Stimulated activated CD4-positive, alpha-beta T cell treated with anti-CD3 and anti-CD28 coated beads, Interleukin-1b, Interleukin-23, amount 100 ng/mL, for 24 hours (primary cell): ENCODE measurements around the gene TMEM151A.

ENCODE experiments used
- DNase-seq, 4 experiments: peaks; one replicate each; pipeline ENCODE4 v3.0.0-alpha.2; 2020; ENCODE audit warnings: low read depth in 4 of 4, low spot score in 1 of 4

Gene TMEM151A

DNA sequence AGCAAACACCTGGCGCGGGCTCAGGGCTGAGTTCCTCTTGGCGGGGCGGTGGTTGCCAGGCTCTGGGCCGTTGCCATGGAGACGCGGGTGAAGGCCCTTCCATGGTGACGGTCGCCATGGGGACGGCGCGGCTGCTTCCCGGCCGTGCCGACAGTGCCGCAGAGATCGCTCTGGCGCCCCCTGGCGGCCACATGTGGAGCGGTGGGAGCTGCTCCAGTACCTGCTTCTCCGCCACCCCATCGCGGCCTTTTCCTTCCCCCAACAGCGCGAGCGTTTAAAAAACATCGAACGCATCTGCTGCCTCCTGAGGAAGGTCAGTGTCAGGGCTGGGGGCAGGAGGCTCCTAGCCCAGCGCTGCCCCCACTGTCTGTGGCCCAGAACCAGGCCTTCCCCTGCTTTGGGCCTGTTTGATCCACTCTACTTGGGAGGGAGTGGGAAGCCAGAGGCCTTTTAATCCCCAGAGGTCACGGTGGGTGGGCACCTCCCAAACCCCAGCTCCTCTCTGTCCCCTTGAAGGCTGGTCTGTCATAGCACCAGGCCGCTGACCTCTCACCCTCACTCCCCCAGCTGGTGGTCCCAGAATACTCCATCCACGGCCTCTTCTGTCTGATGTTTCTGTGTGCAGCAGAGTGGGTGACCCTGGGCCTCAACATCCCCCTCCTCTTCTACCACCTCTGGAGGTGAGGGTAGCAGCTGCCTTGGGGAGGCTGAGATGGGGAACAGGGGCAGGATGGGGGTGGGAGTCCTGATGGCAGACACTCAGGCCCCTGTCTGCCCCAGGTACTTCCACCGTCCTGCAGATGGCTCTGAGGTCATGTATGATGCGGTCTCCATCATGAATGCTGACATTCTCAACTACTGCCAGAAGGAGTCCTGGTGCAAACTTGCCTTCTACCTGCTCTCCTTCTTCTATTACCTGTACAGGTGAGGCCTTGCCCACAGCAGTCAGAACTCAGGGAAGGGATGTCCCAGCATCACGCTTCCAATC lies 8.9 kb upstream of the TMEM151A start:
- DNase-seq, result peak; percentile 97 to 99 (median 98)

DNA sequence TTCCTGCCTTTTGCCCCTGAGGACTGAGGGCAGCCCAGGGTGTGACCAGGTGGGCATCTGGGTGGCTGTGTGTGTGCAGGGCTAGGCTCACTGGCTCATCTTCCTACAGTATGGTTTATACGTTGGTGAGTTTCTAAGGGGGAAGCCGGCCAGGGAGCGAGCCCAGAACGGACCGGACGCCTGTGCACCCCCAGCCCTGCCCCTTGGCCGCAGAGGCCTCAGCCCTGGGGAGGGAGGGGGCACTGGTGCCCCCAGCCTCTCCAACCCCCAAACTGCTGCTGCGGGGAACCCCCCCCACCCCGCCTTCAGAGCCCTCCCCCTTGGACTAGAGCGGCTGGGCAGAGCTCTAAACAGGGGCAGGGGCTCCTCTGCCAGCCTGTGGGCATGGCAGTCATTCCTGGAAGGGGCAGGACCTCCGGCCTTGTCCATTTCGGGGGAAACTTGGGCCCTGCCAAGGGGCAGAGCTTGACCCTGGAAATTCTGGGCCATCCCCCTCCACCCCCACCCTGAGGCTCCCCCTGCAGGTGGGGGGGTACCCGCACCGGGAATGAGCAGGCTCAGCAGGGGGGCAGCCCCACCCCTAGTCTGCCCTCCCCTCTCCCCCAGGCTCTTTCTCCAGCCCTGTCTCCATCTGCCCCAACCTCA lies 8.1 kb upstream of the TMEM151A start:
- no peak for DNase-seq

- no peak for DNase-seq
Observed at GRCh38 chr11:66284526-66285078, 7.1 kb upstream of the TMEM151A start.

DNA sequence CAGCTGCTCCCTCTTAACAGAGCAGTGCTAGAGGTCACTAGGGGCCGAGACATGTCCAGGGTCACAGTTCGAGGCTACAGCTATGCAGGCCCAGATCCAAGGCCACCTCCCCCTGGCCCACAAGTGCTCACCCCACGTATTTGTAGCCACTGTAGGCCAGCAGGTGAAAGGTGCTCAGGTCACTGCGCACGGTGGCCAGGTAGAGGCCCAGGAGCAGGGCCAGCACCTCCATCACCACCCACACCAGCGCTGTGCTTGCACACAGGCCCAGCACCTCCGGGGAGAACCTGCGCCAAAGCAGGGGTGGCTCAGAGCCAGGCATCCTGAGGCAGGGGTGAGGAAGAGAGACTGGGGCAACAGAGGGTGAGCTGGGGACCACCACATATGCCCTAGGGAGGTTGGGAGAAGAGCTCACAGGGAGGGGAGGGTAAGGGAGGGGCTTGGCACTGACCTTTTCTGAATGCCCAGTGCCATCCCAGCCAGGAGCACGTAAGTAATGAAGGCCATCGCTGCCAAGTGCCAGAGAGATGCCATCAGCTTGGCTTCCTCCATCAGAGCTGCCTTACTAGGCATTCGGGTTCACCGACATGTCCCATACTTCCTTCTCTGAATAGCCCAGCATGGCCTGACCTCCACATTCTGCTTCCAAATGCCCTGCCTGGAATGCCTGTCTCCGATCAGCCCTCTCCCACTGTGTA lies 6.3 kb upstream of the TMEM151A start:
- DNase-seq, result no peak

GRCh38 chr11:66286699-66287098 lies 5.0 kb upstream of the TMEM151A start:
- DNase-seq, result no peak

- no peak for DNase-seq
Observed at GRCh38 chr11:66287211-66287888, 4.3 kb upstream of the TMEM151A start.

GRCh38 chr11:66287889-66288670 lies 3.6 kb upstream of the TMEM151A start:
- DNase-seq, result no peak

GRCh38 chr11:66288671-66289547 lies 2.8 kb upstream of the TMEM151A start, which contains the start of gene YIF1A:
Gene YIF1A (minus strand): TSS chr11:66289143. CDS start chr11:66288985, 158 bp downstream.
- DNase-seq, result peak; percentile 87 to 98 (median 93)

GRCh38 chr11:66289548-66290329 lies 2.0 kb upstream of the TMEM151A start:
- peak; percentile 70 to 77 (median 72) for DNase-seq

DNA sequence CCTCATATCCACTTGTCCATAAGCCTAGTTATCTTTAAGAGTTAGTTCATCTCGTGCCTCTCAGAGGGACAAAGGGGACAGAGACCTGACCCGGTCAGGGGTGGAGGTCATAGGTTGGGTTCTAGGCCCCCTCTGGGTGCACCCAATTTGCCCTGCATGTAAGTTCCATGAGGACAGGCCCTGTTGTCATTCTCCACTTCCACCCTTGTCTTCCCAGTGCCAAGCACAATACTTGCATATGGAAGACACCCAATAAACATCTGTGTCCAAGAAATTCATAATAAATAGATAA lies 1.4 kb upstream of the TMEM151A start:
- DNase-seq, result no peak

- DNase-seq, result no peak
Observed at GRCh38 chr11:66291303-66291705, 390 bp upstream of the TMEM151A start.

- DNase-seq, result no peak
Observed at GRCh38 chr11:66292543-66293332, 1.0 kb downstream of the TMEM151A start.

GRCh38 chr11:66293352-66293751 lies 1.7 kb downstream of the TMEM151A start:
- no peak for DNase-seq

DNA sequence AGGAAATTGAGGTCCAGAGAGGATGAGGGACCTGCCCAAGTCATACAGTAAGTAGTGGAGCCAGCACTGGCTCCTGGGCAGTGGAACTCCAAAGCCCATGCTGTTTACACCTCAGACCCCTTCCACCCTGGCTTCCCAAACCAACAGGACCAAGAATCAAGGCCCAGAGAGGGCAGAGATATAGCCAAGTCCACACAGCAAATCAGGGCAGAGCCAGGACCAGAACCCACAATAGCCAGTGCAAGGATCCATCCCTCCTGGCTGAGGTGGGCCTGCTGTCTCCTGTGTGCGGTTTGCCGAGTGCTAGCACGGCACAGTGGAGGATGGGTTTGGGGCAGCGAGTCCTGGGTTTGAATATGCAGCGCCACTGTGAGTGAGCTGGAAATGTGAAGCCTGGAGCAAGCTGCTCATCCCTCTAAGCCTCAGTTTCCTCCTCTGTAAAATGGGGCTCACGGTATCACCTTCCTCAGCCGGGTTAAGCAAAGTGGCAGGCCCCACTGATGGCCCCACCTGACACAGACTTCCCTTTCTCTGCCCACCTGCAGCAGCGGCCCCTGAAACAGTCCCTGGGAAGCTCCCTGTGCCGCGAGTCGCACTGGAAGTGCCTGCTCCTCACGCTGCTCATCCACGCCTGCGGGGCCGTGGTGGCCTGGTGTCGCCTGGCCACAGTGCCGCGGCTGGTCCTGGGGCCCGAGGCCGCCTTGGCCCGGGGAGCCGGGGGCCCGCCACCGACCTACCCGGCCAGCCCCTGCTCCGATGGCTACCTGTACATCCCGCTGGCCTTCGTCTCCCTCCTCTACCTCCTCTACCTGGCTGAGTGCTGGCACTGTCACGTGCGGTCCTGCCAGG lies 2.3 kb downstream of the TMEM151A start:
- DNase-seq, result no peak

GRCh38 chr11:66294626-66295620 lies 3.2 kb downstream of the TMEM151A start:
- DNase-seq, result no peak
